Measurements from ENCODE around the gene RFX2. TPM values are rescaled to one million over a fixed set of nuclear protein-coding genes. Genes with fewer than 3 reads are reported as not detected.
"Not testable (repeated sequence)": the region's sequence is repeated elsewhere in the genome, so short reads cannot be mapped to it uniquely, and the experiment has no call there.

The RFX2 gene
- total and polyA plus RNA-seq, 2 experiments from 2014 or later = 2.3 to 4.9 TPM

GRCh38 chr19:6007866-6008265 lies 102.4 kb downstream of the RFX2 start:
- Histone ChIP-seq H3K36me3 (replicated peaks; ENCODE audit: insufficient read depth, low read depth) (no peaks in the 10 kb centered on the region), H3K4me2 (no peak overlapping the region), H3K9me3 (ENCODE audit: low read depth) (no peaks in the 10 kb centered on the region), H3K27me3 (no peaks in the 10 kb centered on the region), H4K20me1 (ENCODE audit: insufficient read depth, poor library complexity, severe bottlenecking) (no peaks in the 10 kb centered on the region), H3K27ac (no peak overlapping the region), H3K9me2 (replicated peaks; ENCODE audit: insufficient read depth) (no peaks in the 10 kb centered on the region), H2AFZ (no peak overlapping the region), H3K4me3 (no peak overlapping the region), H3K79me2 (no peaks in the 10 kb centered on the region), H3K4me1 (ENCODE audit: insufficient read depth) (no peaks in the 10 kb centered on the region)
- TF ChIP-seq EZH2phosphoT487 (IDR thresholded peaks at IDR 0.05; ENCODE audit: low read depth, severe bottlenecking, unreplicated experiment) = no peak
- TF ChIP-seq EZH2 (IDR thresholded peaks at IDR 0.05; ENCODE audit: borderline replicate concordance) = no peak
- TF ChIP-seq CTCF (IDR thresholded peaks at IDR 0.05; ENCODE audit: poor library complexity) = no peak
- WGBS (ENCODE audit: low lambda C conversion rate, missing lambda C conversion rate) = 94% methylated on average over 25 of the region's 26 CpGs
- no peak for DNase-seq (ENCODE audit: low spot score)

GRCh38 chr19:6006896-6007295 lies 103.4 kb downstream of the RFX2 start:
- Histone ChIP-seq H4K20me1 (ENCODE audit: insufficient read depth, poor library complexity, severe bottlenecking) (no peaks in the 10 kb centered on the region), H3K4me1 (ENCODE audit: insufficient read depth) (no peaks in the 10 kb centered on the region), H3K4me3 (no peak overlapping the region), H3K9me3 (ENCODE audit: low read depth) (no peaks in the 10 kb centered on the region), H3K36me3 (replicated peaks; ENCODE audit: insufficient read depth, low read depth) (no peaks in the 10 kb centered on the region), H3K27me3 (no peaks in the 10 kb centered on the region), H2AFZ (no peak overlapping the region), H3K79me2 (no peaks in the 10 kb centered on the region), H3K9me2 (replicated peaks; ENCODE audit: insufficient read depth) (no peaks in the 10 kb centered on the region), H3K27ac (no peak overlapping the region), H3K4me2 (no peak overlapping the region)
- TF ChIP-seq EZH2phosphoT487 (IDR thresholded peaks at IDR 0.05; ENCODE audit: low read depth, severe bottlenecking, unreplicated experiment) (no peak), CTCF (IDR thresholded peaks at IDR 0.05; ENCODE audit: poor library complexity) (no peak), EZH2 (IDR thresholded peaks at IDR 0.05; ENCODE audit: borderline replicate concordance) (no peak)
- WGBS (ENCODE audit: low lambda C conversion rate, missing lambda C conversion rate) = 92% methylated on average over 20 of the region's 20 CpGs
- no peak for DNase-seq (ENCODE audit: low spot score)

- H3K9me3 ChIP-seq (ENCODE audit: low read depth); H3K4me3 ChIP-seq; H3K36me3 ChIP-seq (replicated peaks; ENCODE audit: insufficient read depth, low read depth); H4K20me1 ChIP-seq (ENCODE audit: insufficient read depth, poor library complexity, severe bottlenecking); H3K9me2 ChIP-seq (replicated peaks; ENCODE audit: insufficient read depth); H3K27me3 ChIP-seq; H3K4me1 ChIP-seq (ENCODE audit: insufficient read depth); H3K79me2 ChIP-seq; H3K4me2 ChIP-seq; DNase-seq (ENCODE audit: low spot score); H2AFZ ChIP-seq; H3K27ac ChIP-seq: not testable (repeated sequence)
- 91% methylated on average over 7 of the region's 7 CpGs for WGBS (ENCODE audit: low lambda C conversion rate, missing lambda C conversion rate)
Measured at GRCh38 chr19:6006070-6006446, 104.2 kb downstream of the RFX2 start.

- Histone ChIP-seq H3K9me3 (ENCODE audit: low read depth) (no peaks in the 10 kb centered on the region), H3K79me2 (no peaks in the 10 kb centered on the region), H2AFZ (no peak overlapping the region), H3K9me2 (replicated peaks; ENCODE audit: insufficient read depth) (no peaks in the 10 kb centered on the region), H3K36me3 (replicated peaks; ENCODE audit: insufficient read depth, low read depth) (no peaks in the 10 kb centered on the region), H3K27ac (no peak overlapping the region), H3K4me2 (no peak overlapping the region), H3K4me3 (no peak overlapping the region), H4K20me1 (ENCODE audit: insufficient read depth, poor library complexity, severe bottlenecking) (no peaks in the 10 kb centered on the region), H3K27me3 (no peaks in the 10 kb centered on the region), H3K4me1 (ENCODE audit: insufficient read depth) (no peaks in the 10 kb centered on the region)
- TF ChIP-seq EZH2 (IDR thresholded peaks at IDR 0.05; ENCODE audit: borderline replicate concordance) = no peak
- no peak for TF ChIP-seq CTCF (IDR thresholded peaks at IDR 0.05; ENCODE audit: poor library complexity)
- no peak for TF ChIP-seq EZH2phosphoT487 (IDR thresholded peaks at IDR 0.05; ENCODE audit: low read depth, severe bottlenecking, unreplicated experiment)
- no peak for DNase-seq (ENCODE audit: low spot score)
- 90% methylated on average over 17 of the region's 18 CpGs for WGBS (ENCODE audit: low lambda C conversion rate, missing lambda C conversion rate)
Measured at GRCh38 chr19:6005321-6006069, 104.8 kb downstream of the RFX2 start.
